ENCODE measurements around the gene LMNB1.

Gene LMNB1

GRCh38 chr5:126854526-126855110, 77.7 kb downstream of the LMNB1 start:
- DNase-seq (ENCODE audit: insufficient read length, low spot score), result no peak
- FAIRE-seq, result no peak
- TF ChIP-seq SPI1 (IDR thresholded peaks at IDR 0.05; ENCODE audit: low read depth, low read length), result no peak
- TF ChIP-seq POU2F2 (IDR thresholded peaks at IDR 0.05; ENCODE audit: low read depth, low read length), result no peak
- TF ChIP-seq TAF1 (IDR thresholded peaks at IDR 0.05; ENCODE audit: low read depth, low read length), result no peak
- no peak for TF ChIP-seq POLR2A (IDR thresholded peaks at IDR 0.05; ENCODE audit: low read depth, low read length)
- no peak for TF ChIP-seq POLR2AphosphoS5 (IDR thresholded peaks at IDR 0.05; ENCODE audit: low read depth, low read length)
- no peak for TF ChIP-seq PAX5 (IDR thresholded peaks at IDR 0.05; ENCODE audit: insufficient read depth, low read length, severe bottlenecking)

- no peak for DNase-seq (ENCODE audit: insufficient read length, low spot score)
- TF ChIP-seq POLR2AphosphoS5 (IDR thresholded peaks at IDR 0.05; ENCODE audit: low read depth, low read length) (no peak), PAX5 (IDR thresholded peaks at IDR 0.05; ENCODE audit: insufficient read depth, low read length, severe bottlenecking) (no peak), TAF1 (IDR thresholded peaks at IDR 0.05; ENCODE audit: low read depth, low read length) (no peak), POLR2A (IDR thresholded peaks at IDR 0.05; ENCODE audit: low read depth, low read length) (no peak), SPI1 (IDR thresholded peaks at IDR 0.05; ENCODE audit: low read depth, low read length) (no peak), POU2F2 (IDR thresholded peaks at IDR 0.05; ENCODE audit: low read depth, low read length) (no peak)
- no peak for FAIRE-seq
These were observed 78.3 kb downstream of the LMNB1 start for GRCh38 chr5:126855266-126855665.

- no peak for FAIRE-seq
These were observed 80.8 kb downstream of the LMNB1 start for GRCh38 chr5:126857472-126858410.

GRCh38 chr5:126858441-126858840, 81.5 kb downstream of the LMNB1 start:
- no peak for FAIRE-seq
- TF ChIP-seq PAX5 (IDR thresholded peaks at IDR 0.05; ENCODE audit: insufficient read depth, low read length, severe bottlenecking), result no peak
- no peak for TF ChIP-seq POLR2AphosphoS5 (IDR thresholded peaks at IDR 0.05; ENCODE audit: low read depth, low read length)
- no peak for TF ChIP-seq POLR2A (IDR thresholded peaks at IDR 0.05; ENCODE audit: low read depth, low read length)
- no peak for TF ChIP-seq SPI1 (IDR thresholded peaks at IDR 0.05; ENCODE audit: low read depth, low read length)
- no peak for TF ChIP-seq POU2F2 (IDR thresholded peaks at IDR 0.05; ENCODE audit: low read depth, low read length)
- TF ChIP-seq TAF1 (IDR thresholded peaks at IDR 0.05; ENCODE audit: low read depth, low read length), result no peak

More at GRCh38 chr5:126857472-126858410, 80.8 kb downstream of the LMNB1 start:
- DNase-seq (ENCODE audit: insufficient read length, low spot score), result no peak
- TF ChIP-seq POLR2A (IDR thresholded peaks at IDR 0.05; ENCODE audit: low read depth, low read length) (no peak), POU2F2 (IDR thresholded peaks at IDR 0.05; ENCODE audit: low read depth, low read length) (no peak), POLR2AphosphoS5 (IDR thresholded peaks at IDR 0.05; ENCODE audit: low read depth, low read length) (no peak), SPI1 (IDR thresholded peaks at IDR 0.05; ENCODE audit: low read depth, low read length) (no peak), TAF1 (IDR thresholded peaks at IDR 0.05; ENCODE audit: low read depth, low read length) (no peak), PAX5 (IDR thresholded peaks at IDR 0.05; ENCODE audit: insufficient read depth, low read length, severe bottlenecking) (no peak)

GRCh38 chr5:126863402-126863801, 86.5 kb downstream of the LMNB1 start:
- TF ChIP-seq POLR2AphosphoS5 (IDR thresholded peaks at IDR 0.05; ENCODE audit: low read depth, low read length), result no peak
- TF ChIP-seq PAX5 (IDR thresholded peaks at IDR 0.05; ENCODE audit: insufficient read depth, low read length, severe bottlenecking), result no peak
- no peak for TF ChIP-seq POLR2A (IDR thresholded peaks at IDR 0.05; ENCODE audit: low read depth, low read length)
- TF ChIP-seq TAF1 (IDR thresholded peaks at IDR 0.05; ENCODE audit: low read depth, low read length), result no peak
- TF ChIP-seq SPI1 (IDR thresholded peaks at IDR 0.05; ENCODE audit: low read depth, low read length), result no peak
- no peak for TF ChIP-seq POU2F2 (IDR thresholded peaks at IDR 0.05; ENCODE audit: low read depth, low read length)
- FAIRE-seq, result no peak
- no peak for DNase-seq (ENCODE audit: insufficient read length, low spot score)

More at GRCh38 chr5:126858441-126858840, 81.5 kb downstream of the LMNB1 start:
- DNase-seq (ENCODE audit: insufficient read length, low spot score), result no peak

GRCh38 chr5:126864042-126864688, 87.2 kb downstream of the LMNB1 start:
- no peak for TF ChIP-seq POLR2AphosphoS5 (IDR thresholded peaks at IDR 0.05; ENCODE audit: low read depth, low read length)
- TF ChIP-seq PAX5 (IDR thresholded peaks at IDR 0.05; ENCODE audit: insufficient read depth, low read length, severe bottlenecking), result no peak
- no peak for TF ChIP-seq TAF1 (IDR thresholded peaks at IDR 0.05; ENCODE audit: low read depth, low read length)
- no peak for TF ChIP-seq POLR2A (IDR thresholded peaks at IDR 0.05; ENCODE audit: low read depth, low read length)
- no peak for TF ChIP-seq POU2F2 (IDR thresholded peaks at IDR 0.05; ENCODE audit: low read depth, low read length)
- TF ChIP-seq SPI1 (IDR thresholded peaks at IDR 0.05; ENCODE audit: low read depth, low read length), result no peak

GRCh38 chr5:126865299-126865698, 88.4 kb downstream of the LMNB1 start:
- FAIRE-seq (no peak), DNase-seq (ENCODE audit: insufficient read length, low spot score) (no peak)
- TF ChIP-seq POU2F2 (IDR thresholded peaks at IDR 0.05; ENCODE audit: low read depth, low read length) (no peak), POLR2AphosphoS5 (IDR thresholded peaks at IDR 0.05; ENCODE audit: low read depth, low read length) (no peak), PAX5 (IDR thresholded peaks at IDR 0.05; ENCODE audit: insufficient read depth, low read length, severe bottlenecking) (no peak), POLR2A (IDR thresholded peaks at IDR 0.05; ENCODE audit: low read depth, low read length) (no peak), SPI1 (IDR thresholded peaks at IDR 0.05; ENCODE audit: low read depth, low read length) (no peak)

More at GRCh38 chr5:126864042-126864688, 87.2 kb downstream of the LMNB1 start:
- no peak for DNase-seq (ENCODE audit: insufficient read length, low spot score)
- FAIRE-seq, result no peak

GRCh38 chr5:126866851-126867636, 90.1 kb downstream of the LMNB1 start:
- 0 out of 2 replicates have a peak, but pooled peaks have one; percentile 29 for TF ChIP-seq SPI1 (IDR thresholded peaks at IDR 0.05; ENCODE audit: low read depth, low read length)
- TF ChIP-seq TAF1 (IDR thresholded peaks at IDR 0.05; ENCODE audit: low read depth, low read length), result no peak
- TF ChIP-seq PAX5 (IDR thresholded peaks at IDR 0.05; ENCODE audit: insufficient read depth, low read length, severe bottlenecking), result no peak
- no peak for TF ChIP-seq POU2F2 (IDR thresholded peaks at IDR 0.05; ENCODE audit: low read depth, low read length)
- TF ChIP-seq POLR2A (IDR thresholded peaks at IDR 0.05; ENCODE audit: low read depth, low read length), result no peak
- FAIRE-seq, result no peak
- DNase-seq (ENCODE audit: insufficient read length, low spot score), result no peak
